ENCODE results near the gene LRFN2.

Gene LRFN2

DNA sequence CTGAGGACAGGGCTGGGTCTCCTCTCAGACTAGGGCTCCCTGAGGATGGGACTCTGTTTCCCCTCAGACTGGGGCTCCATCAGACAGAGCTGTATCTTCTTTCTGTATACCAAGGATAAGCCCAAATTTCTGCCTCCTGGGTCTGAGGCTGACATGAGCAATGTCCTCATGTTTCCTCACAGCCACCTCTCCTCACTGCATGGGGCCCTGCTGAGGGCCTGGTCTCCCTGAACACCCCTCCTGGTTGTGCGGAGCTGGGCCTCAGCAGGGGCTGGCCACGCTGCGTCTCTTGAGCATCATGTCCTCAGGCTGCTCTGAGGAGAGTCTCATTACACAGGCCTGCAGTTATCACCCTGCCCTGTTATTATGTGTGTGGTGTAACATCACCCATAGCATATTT lies 144.6 kb downstream of the LRFN2 start:
- DNase-seq = peak in 1 of 10 donors; percentile 55
- intact Hi-C loops (cut with DNase I) = no loop called here

DNA sequence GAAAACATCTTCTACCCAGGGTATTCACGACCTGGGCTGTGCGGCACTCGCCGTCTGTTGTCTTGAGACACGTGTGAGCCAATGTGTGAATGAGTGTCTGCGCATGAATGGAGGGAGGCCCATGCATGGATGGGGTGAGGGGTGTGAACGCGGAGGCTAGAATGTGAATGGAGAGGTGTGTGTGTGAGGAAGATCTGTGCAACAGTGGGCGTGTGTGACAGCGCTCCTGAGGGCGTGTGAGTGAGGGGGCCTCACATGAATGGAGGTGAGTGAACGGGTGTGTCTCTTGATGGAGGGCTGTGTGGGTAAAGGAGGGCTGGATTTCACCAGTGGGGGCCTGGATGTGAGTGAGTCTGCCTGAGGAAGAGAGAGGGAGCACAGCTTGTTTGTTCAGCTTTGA lies 146.0 kb downstream of the LRFN2 start:
- peak in 2 of 10 donors; percentile 75 to 76 for DNase-seq
- intact Hi-C loops (cut with DNase I) = no loop called here

DNA sequence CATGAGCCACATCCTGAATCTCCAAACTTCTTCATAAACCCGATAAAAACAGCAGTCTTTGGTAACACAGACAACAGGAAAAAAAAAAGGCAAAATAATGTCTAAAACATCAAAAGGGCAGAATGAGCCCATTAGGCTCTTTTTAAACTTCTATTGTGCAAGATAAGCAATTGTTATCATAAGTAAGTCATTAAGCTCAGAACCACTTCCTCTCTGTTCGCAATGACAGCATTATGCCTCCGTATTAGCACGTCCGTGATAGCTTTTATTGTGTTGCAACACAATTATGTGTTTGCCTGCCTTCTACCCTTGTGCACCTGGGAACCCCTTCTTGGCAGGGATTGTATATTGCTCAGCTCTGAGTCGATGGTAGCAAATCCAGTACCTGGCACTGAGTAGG lies 147.1 kb downstream of the LRFN2 start:
- intact Hi-C loops (cut with DNase I) = no loop called here
- DNase-seq = no peak

DNA sequence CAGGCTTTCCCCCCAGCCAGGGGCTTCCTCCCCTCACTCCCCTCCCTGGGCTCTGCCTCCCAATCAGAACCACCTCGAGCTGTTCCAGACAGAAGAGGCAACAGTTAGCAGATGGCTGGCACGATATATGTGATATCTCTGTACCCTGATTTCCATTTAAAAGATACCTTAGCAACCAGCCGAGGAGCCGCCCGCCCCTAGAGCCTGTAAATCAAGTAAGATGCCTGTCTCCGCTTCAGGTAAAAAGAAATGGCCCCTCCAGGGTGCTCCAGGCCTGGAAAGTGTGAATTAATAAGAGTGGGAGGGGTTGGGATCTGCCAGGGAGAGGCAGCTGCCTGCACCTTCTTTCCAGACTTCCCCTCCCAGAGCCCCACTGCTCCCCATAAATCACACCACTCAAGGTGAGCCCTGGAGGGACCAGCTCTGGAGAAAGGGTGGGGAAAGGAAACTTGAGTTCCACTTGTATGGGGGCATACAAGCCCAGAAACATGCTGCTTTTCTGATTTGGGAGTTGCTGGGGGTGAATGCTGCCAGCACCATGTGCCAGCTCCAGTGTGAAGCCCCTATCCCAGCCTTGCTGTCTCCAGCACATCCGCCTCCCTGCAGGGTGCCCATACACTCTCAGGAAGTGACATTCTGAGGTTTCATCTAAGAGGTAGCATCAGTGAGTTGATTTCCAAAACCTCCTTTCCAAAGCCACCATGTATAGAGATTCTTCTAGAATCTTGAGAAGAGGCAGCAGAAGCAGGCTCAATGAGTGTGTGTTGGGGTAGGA lies 148.0 kb downstream of the LRFN2 start:
- DNase-seq = no peak
- intact Hi-C loops (cut with DNase I) = no loop called here

DNA sequence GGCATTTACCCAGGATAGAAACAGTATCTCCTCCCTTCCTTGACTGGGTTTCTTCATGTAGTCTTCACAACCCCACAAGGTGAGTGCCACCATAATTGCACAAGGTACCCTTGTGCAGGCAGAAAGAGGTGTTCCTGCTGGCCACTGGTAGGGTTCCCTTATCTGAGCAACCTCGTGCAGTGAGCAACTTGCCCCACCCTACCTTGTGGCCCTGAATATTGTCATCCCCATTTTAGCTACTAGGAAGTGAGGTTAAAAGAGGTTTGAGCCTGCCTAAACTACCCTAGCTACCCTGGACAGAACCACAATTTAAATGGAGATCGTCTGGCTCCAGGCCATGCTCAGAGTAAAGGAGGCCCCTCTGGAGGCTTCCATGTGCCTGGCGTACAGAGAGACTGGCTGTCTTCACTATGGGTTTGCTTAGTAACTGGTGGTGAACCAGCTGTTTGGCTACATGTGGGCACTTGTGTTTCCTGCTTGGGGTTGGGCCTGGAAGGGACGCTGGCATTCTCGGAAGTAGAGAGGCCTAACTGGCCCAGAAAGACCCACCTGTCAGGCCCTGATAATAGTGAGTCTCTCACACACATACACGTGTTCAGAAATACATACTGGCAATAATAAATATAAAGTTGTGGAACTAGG lies 148.8 kb downstream of the LRFN2 start:
- no peak for DNase-seq
- intact Hi-C loops (cut with DNase I) = no loop called here

DNA sequence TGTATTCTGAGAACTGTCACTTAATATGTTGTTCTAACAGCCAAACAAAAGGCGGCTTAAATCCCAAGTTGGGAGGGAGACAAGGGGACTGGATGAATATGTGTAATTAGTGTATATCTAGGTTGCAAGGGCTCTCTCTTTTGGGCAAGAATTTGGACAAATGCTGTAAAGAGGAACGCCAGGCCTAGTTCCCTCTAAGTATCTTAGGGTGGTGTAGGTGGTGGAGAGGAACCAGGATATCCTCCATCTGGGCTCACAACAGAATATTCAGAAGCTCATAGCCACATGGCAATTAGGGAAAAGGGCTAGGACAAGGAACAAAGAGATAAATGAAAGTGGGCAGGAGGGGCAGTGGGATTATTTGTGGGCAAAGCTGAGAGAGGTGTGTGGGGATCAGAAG lies 149.5 kb downstream of the LRFN2 start:
- intact Hi-C loops (cut with DNase I) = no loop called here

DNA sequence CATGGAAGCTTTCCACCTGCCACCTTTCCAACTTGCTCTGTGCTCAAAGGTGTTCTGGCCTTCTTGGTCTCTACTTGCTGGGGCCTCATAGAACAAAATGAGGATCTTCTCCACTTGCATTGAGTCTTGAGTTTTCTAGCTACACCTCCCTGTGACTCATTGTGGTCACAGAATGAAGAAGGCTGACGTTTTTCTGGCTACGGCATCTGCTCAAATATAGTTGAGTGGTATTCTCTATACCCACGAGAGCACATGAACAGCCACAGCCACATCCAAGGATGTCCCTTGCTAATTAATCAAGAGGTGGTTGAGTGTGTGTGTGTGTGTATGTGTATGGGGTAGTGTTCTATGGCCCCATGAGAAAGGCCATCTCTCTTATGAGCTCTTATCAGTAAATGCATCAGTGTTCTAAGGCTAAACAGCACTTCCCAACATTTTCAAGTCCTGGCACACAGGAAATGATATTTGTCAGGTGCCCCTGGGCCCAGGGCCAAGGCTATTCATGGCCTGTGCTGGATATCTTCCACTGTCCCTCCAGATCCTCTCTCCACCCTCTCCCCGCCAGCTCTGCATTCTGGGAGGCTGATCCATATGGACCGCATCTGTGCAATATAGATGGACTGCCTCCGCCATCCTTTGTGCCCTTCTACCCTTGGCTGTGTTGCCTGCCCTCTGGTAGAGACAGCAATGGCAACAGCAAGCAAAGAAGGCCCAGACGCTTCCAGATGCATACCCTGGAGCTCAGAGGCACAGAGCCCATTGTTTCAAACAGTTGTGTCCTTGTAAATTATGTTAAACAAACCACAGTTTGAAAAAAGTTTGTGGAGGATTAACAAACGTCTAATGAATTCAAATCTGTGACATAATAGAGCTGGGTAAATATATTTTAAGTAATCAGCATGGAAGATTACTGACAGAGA lies 150.2 kb downstream of the LRFN2 start:
- DNase-seq = peak in 3 of 10 donors; percentile 44 to 91 (median 50)
- intact Hi-C loops (cut with DNase I) = no loop called here

More for the DNA sequence above, 149.5 kb downstream of the LRFN2 start:
- DNase-seq = no peak

DNA sequence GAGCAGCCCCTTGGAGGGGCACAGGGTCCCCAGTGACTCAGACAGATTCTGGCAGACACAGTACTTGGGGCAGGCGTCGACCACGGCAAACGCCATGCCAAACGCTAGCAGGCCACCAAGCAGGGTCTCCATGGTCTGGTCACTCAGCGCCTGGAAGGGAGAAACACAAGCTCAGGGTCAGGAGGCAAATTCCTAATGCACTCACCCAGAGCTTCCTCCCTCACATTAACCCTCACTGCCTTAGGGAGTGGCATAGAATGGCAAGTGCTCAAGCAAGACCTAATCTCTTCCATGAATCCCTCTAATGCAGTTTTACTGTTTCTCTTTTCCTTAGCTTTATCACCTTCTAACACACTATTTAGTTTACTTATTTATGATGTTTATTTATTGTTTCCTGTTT lies 154.2 kb downstream of the LRFN2 start:
- no peak for DNase-seq
- intact Hi-C loops (cut with DNase I) = no loop called here

DNA sequence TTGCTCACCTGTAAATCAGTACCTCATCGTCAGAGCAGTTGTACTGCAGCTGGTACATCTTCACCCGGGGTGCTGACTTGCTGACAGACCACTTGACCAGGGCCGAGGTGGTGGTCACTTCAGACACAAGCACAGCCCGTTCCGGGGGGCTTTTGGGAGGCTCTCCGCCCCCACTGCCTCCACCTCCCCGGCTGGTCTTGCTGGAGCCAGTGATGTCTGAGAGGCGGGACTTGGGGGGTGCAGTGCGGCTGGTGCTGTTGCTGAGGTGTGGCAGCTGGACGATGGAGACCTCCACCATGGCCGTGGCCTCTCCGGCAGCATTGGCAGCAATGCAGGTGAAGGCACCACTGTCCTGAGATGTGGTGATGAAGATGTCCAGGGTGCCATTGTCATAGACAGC lies 155.5 kb downstream of the LRFN2 start:
- DNase-seq = peak in 1 of 10 donors; percentile 75
- intact Hi-C loops (cut with DNase I) = no loop called here

DNA sequence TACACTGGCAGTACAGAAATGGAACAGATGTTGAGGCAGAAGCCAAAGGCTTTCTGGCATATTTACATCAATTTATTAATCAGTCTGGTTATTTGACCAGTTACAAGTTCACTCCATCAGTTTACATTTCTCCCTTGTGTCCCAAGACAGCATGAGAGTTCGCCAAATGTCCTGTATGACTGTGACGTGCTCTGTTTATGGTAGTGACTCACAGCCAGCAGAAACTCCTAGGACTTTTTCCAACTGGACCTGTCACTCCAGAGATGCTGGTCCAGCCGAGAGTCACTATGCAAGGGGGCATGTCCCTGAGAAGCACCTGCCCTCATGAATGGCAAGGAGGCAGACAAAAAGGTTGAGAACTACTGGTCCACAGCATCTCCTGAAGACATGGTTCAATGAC lies 160.0 kb downstream of the LRFN2 start:
- intact Hi-C loops (cut with DNase I) = no loop called here
- DNase-seq = peak in 1 of 10 donors; percentile 25

DNA sequence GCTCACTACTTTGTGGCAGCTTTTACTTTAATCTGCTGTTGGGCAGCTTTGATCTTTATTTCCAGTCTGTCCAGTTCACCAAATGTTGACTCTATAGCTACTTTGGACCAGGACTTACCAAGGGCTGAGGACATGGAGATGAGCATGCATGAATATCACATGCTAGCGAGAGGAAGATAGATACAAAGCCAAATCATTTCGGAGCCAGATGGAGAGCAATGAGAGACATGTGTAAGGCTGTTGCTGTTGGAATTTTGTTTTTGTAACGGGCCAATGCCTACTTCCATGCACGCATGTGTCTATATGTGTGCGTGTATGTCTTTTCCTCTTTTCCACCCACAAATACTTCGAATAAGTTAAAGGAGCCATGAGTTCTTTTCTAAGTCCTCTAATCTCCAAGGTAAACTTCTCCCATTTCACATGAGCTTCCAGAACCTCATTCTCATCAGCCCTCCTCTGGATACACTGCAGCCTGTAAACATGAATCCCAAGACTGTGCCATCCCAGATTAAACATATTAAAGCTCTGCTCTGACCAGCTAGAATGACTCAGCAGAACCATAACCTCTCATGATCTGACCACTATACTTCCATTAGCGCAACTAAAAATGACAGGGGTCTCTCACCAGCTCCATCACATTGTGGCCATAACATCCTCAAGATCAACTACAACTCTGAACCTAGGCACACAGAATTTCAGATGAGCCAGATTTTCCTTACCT lies 160.7 kb downstream of the LRFN2 start:
- peak in 1 of 10 donors; percentile 7 for DNase-seq
- intact Hi-C loops (cut with DNase I) = no loop called here

DNA sequence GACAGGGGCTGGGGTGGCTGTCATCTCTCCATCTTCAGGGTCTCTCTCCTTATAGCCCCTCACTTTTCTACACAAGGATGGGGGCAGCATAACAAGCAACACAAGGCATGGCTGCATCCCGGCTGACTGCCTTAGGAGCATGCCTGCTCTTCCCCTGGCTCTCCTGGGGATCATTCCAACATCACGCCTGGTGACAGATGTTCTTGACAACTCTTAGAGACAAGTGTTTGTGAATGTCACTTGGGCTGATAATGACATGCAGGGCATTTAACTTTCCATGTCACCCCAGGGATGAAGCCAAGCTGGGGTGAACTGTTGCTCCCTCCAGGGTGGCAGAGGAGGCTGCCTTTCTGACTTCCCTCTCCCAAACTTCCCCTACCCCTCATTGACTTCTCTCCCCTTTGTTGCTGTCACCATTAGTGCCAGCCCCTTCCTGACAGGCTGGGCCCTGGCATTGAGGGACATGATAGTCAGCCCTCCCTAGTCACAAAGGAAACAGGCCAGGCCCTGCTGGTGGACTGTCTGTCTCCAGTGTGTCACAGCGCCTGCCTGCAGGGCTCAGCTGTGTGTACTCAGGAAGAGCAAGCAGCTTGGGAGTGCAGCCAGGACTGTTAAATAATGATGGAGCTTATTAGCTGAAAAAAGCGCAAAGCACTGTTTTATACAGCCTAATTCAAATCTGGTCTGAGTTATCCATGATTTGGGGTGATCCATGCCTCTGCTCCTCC lies 161.8 kb downstream of the LRFN2 start:
- DNase-seq = peak in 6 of 10 donors; percentile 41 to 91 (median 70)
- intact Hi-C loops (cut with DNase I) = no loop called here

DNA sequence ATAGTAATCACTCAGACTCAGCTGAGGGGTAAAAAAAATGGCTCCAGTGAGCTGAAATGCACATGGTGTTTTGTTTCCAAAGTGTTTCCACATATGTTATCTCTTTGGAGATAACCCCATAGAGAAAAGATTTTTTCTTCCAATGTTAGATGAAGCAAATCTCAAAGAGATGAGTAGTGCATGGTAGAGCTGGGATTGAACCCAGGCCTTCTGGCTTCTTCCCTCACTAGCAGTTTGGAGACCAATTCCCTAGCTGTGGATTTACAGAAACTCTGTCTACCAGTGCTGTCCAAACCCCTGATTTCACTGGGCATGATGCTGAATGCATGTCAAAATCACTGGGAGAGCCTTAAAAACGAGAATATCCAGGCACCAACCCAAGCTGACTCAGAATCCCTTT lies 165.1 kb downstream of the LRFN2 start:
- DNase-seq = no peak
- intact Hi-C loops (cut with DNase I) = no loop called here

DNA sequence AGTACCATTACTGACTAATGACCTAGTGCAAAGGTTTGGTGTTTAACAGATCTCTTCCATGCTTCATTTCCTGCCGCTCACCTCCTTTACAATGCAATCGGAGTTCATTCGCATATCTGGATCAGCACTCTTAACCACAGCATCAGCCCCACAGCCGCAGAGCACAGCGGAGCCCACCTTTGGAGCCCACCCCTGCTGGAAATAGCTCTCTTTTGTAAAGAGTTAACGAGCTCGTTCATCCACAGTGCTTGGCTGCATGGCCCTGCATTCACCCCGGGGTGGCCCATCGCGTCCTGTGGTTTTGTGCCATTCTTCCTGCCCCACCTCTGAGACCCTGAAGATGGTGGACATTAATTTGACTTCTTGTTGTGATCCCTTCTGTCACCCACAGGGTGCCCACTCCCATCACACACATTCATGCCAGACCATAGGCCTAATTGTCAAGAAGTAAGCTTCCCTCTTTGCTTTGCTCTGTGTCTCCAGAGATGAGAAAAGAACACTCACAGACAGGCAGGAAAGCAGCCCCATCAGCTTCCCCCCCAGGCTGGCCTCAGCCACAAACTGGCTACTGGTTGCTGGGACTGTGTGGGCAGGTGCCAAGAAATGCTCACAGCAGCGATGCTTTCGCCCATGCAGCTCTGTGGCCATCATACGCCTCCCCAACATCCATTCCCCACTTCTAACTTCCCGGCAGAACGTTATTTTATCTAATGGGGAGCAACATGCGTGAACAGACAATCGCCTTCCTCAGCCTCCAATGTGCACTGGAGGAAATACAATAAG lies 167.0 kb downstream of the LRFN2 start:
- DNase-seq = peak in 3 of 10 donors; percentile 48 to 90 (median 81)
- intact Hi-C loops (cut with DNase I) = no loop called here

DNA sequence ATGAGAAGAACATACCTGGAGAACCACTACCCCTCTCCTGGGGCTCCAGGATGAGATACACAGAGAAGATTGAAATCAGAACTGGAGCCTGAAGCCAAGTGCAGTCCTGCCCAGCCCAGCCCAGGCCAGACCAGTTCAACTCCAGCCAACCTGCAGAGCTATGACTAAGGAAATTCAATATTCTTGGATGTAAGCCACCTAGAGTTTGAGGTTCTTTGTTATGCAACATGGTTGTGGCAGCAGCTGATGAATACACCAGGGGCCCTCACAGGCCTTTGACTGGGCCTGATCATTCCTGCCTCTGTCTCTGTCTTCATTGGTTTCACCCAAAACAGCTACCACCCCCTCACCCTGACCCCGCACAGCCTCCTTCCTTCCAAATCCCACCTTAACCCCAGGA lies 167.8 kb downstream of the LRFN2 start:
- DNase-seq = peak in 1 of 10 donors; percentile 25
- intact Hi-C loops (cut with DNase I) = no loop called here

DNA sequence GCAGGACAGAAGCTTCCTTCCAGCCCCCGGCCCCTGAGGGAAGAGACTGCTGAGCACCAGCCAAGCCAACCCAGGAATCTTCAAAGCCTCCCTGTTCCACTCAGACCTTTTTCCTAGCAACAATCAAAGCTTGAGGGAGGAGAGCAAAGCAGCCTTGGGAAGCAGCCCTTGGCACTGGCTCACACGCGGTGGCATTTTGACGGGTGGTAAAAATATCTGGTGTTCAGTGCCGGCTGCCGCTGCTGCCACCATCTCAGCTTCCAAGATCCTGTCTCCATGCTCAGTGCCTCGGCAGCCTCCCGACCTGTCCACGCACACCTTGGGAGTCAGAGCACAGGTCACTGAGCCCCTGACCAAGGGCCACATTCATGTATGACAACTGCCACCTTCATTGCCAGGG lies 170.1 kb downstream of the LRFN2 start:
- intact Hi-C loops (cut with DNase I) = no loop called here
- DNase-seq = peak in 8 of 10 donors; percentile 49 to 95 (median 70)

DNA sequence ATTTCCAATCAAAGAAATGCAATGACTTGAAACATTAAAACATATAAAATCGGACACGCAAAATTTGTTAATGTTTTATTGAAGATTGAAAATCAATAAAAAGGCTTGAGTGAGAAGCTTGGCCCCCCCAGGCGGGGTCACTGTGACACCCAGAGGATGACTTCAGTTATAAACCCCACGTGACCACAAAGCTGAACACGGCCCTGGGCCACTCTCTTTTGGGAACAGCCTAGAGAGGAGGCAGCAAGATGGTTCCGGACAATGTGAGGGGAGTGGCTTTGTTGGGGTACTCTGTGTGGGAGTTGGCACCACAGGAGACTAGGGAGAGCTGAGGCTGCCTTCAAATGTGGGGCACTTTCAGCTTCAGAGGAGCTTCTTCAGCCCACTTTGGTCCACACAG lies 172.5 kb downstream of the LRFN2 start:
- DNase-seq = peak in 1 of 10 donors; percentile 47
- intact Hi-C loops (cut with DNase I) = no loop called here

DNA sequence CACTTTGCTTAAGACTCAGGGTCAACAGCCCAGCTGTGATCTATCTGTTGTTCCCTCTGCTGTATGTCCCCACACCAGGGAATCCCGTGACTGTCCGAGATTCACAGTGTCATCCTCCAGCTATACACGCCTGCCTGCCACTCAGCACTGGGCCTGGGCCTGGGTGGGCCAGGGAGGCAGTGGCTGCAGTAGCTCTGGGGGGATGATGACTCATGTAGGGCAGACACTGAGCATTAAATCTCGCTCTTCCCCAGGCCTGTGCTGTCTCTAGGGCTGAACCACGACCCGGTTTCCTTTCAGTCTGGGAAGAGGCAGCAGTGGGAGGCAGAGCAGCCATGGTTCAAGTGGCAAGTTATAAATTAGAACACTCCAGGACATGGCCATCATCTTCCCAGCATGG lies 173.9 kb downstream of the LRFN2 start:
- no peak for DNase-seq
- intact Hi-C loops (cut with DNase I) = no loop called here

DNA sequence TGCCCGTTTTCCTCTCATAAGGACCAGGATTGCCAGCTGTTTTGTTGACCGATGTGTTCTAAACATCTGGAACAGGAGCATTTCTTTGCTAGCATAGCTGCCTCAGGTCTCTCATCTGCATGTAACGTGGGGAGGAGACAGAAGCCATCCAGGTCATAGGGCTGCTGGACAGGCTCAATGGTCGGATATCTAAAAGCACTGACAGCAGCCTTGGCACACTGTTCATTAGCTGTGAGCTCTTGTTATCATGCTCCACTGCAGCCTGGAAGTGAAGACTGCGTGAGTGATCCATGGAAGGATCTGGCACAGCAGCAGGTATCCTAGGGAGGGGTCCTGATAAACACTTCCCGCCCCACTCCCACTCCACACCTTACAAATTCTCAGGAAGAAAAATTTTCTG lies 175.3 kb downstream of the LRFN2 start:
- intact Hi-C loops (cut with DNase I) = no loop called here
- no peak for DNase-seq

Measured in posterior cingulate gyrus (tissue), 11 donors.